AG04450 (cell line): ENCODE measurements around the gene PDE10A. TPM values are rescaled to one million over a fixed set of nuclear protein-coding genes. Genes with fewer than 3 reads are reported as not detected.

ENCODE experiments used
- CTCF ChIA-PET: fragments of 300-600, 350-600 bp; formaldehyde crosslinking; extraction: SDS; loops from one replicate; lab custom pipeline; 2022; ENCODE audit warnings: antibody characterized with exemption, inconsistent platforms; lab: Charles Lee
- POLR2A ChIA-PET: fragments of 350-600 bp; formaldehyde crosslinking; extraction: SDS; loops from one replicate; lab custom pipeline; 2021; ENCODE audit warnings: antibody characterized with exemption, inconsistent platforms; lab: Yijun Ruan, JAX
- DNase-seq: peaks from one replicate; pipeline ENCODE4 v3.0.0-alpha.2; 2011; ENCODE audit warnings: low read depth, low spot score
- H3K27ac ChIP-seq: one replicate; pipeline ENCODE4 v1.5.1; 2012; ENCODE audit warnings: low read depth, low read length, control low read depth
- H3K27me3 ChIP-seq: one replicate; pipeline ENCODE4 v1.6.0; 2012; ENCODE audit warnings: low read length; ENCODE audit not compliant: control insufficient read depth, insufficient read depth
- H3K4me3 ChIP-seq: 2 replicates; pipeline ENCODE4 v1.5.1; 2011; ENCODE audit warnings: mild to moderate bottlenecking, low read depth, low read length, control low read depth
- H3K9me3 ChIP-seq: 2 replicates; pipeline ENCODE4 v1.5.1; 2012; ENCODE audit warnings: low read length; ENCODE audit not compliant: control insufficient read depth, insufficient read depth
- polyA plus RNA-seq: library from polyadenylated mRNA; depleted of rRNA; stranded (reverse); fragments of >200 nt; gene quantifications from 2 replicates; pipeline ENCODE4 v1.2.3, GENCODE V29; 2011
- TF ChIP-seq, protein P1 (sequence below): IDR thresholded peaks from 2 replicates; pipeline ENCODE4 v1.5.1; 2011; ENCODE audit warnings: low read depth, low read length, control low read depth, inconsistent platforms

PDE10A gene
- polyA plus RNA-seq, 1 experiment: 7.8 TPM

DNA sequence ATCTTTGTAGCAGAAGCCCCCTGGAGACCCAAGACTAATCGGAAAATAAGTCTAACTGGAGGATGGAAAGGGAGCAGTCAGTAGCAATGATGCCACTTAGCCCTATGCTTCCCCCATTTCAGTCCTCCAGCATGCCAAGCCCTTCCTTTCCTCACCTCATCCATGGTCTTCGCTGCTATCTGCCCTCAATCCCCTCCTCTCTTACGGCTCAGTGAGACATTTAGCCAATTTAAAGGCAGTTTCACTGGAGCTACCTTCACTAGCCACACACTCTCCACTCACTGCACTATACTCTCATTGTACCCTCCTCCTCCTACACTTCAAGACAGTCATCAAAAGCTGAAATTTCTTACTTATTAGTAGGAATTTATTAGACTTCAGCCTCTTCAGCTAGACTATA lies 111.2 kb downstream of the PDE10A start:
- POLR2A ChIA-PET: no interaction called here

DNA sequence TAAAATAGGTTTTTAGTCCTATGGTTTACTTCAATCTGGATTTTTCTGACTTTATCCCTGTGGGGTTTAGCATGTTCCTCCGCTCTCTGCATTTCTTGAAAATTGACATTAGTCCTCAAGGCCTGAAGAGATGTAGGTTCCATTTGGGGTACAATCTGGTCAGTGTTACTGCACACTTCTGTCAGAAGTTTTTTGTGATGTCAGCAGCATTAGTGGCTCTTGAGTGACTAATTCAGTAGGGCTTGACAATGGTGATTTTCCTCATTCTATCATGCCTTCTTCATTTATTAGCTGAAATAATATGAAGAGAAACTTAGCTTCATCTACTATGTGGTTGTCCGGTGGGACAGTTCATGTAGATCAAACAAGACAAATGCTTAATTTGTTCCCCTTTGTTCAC lies 114.6 kb downstream of the PDE10A start:
- Histone ChIP-seq H3K9me3 (peaks cover 4% of the 10 kb centered on the region; the same call in 1 of the 2 replicates), H3K4me3 (no peak overlapping the region), H3K27me3 (no peaks in the 10 kb centered on the region), H3K27ac (no peak overlapping the region)
- POLR2A ChIA-PET: no interaction called here
- TF ChIP-seq, protein P1, sequence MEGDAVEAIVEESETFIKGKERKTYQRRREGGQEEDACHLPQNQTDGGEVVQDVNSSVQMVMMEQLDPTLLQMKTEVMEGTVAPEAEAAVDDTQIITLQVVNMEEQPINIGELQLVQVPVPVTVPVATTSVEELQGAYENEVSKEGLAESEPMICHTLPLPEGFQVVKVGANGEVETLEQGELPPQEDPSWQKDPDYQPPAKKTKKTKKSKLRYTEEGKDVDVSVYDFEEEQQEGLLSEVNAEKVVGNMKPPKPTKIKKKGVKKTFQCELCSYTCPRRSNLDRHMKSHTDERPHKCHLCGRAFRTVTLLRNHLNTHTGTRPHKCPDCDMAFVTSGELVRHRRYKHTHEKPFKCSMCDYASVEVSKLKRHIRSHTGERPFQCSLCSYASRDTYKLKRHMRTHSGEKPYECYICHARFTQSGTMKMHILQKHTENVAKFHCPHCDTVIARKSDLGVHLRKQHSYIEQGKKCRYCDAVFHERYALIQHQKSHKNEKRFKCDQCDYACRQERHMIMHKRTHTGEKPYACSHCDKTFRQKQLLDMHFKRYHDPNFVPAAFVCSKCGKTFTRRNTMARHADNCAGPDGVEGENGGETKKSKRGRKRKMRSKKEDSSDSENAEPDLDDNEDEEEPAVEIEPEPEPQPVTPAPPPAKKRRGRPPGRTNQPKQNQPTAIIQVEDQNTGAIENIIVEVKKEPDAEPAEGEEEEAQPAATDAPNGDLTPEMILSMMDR: no peak
- CTCF ChIA-PET: no interaction called here
- DNase-seq: no peak

More for the DNA sequence above, 111.2 kb downstream of the PDE10A start:
- H3K27me3 ChIP-seq: no peaks in the 10 kb centered on the region
- TF ChIP-seq, protein P1: no peak
- no peak for DNase-seq
- no peak overlapping the region for H3K4me3 ChIP-seq
- H3K9me3 ChIP-seq: peaks cover 4% of the 10 kb centered on the region
- no peak overlapping the region for H3K27ac ChIP-seq
- CTCF ChIA-PET: no interaction called here

DNA sequence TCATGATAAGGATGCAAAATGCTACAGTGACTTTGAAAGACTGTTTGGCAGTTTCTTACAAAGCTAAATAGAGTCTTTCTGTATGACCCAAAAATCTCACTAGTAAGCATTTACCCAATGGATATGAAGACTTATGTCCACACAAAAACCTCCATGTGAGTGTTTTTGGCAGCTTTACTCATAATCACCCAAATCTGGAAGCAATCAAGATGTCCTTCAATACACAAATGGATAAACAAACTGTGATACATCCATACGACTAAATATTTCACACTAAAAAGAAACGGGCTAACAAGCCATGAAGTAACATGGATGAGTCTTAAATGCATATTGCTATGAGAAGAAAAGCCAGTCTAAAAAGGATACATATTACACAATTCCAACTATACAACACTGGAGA lies 117.2 kb downstream of the PDE10A start:
- peaks cover 4% of the 10 kb centered on the region; the same call in 1 of the 2 replicates for H3K9me3 ChIP-seq
- ChIA-PET POLR2A (no interaction called here), CTCF (no interaction called here)
- DNase-seq: no peak
- no peak overlapping the region for H3K4me3 ChIP-seq
- TF ChIP-seq, protein P1: no peak
- H3K27me3 ChIP-seq: no peaks in the 10 kb centered on the region
- no peak overlapping the region for H3K27ac ChIP-seq

DNA sequence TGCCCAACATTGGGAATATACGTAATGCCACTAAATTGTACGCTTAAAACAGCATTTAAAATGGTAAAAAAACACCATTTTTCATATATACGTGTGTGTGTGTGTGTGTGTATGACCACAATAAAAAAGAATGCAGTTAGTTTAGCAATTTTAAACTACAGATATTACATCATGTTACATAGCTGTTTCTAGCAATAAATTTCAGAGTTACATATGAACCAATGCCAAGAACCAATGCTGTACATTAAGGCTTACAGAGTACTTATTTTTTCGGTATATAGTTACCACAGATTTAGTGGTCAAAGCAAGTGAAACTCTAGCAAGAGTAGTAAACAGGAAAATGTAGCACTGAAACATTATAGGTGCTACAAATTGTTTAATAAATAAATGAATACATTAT lies 119.3 kb downstream of the PDE10A start:
- POLR2A ChIA-PET: no interaction called here
- Histone ChIP-seq H3K4me3 (no peak overlapping the region), H3K27ac (no peak overlapping the region), H3K27me3 (no peaks in the 10 kb centered on the region), H3K9me3 (peaks cover 8% of the 10 kb centered on the region)
- TF ChIP-seq, protein P1: no peak
- no peak for DNase-seq
- CTCF ChIA-PET: no interaction called here

DNA sequence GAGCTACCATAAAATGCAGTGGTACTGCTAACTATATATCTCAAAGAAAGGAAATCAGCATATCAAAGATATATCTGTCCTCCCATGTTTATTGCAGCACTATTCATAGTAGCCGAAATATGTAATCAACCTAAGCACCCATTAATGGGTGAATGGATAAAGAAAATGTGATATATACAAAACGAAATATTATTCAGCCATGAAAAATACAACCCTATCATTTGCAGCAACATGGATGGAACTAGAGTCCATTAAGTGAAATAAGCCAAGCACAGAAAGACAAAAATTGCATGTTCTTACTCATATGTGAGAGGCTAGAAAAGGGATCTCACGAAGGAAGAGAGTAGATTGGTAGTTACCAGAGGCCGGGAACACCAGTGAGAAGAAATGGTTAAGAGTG lies 126.1 kb downstream of the PDE10A start:
- POLR2A ChIA-PET: no interaction called here
- Histone ChIP-seq H3K27ac (no peak overlapping the region), H3K27me3 (no peaks in the 10 kb centered on the region), H3K4me3 (no peak overlapping the region), H3K9me3 (peaks cover 8% of the 10 kb centered on the region)
- CTCF ChIA-PET: no interaction called here
- TF ChIP-seq, protein P1: no peak
- DNase-seq: no peak
